ENCODE measurements around the gene ECHDC1. TPM values are rescaled to one million over a fixed set of nuclear protein-coding genes. Genes with fewer than 3 reads are reported as not detected.
A peak's percentile ranks its signal among the peaks of the same experiment; 100 is the strongest.

Gene ECHDC1
- total and polyA plus RNA-seq, 2 experiments from 2014 or later: 60.7 to 96.1 TPM

GRCh38 chr6:127301199-127301700, 42.2 kb downstream of the ECHDC1 start:
- 73% methylated on average over 6 of the region's 6 CpGs for WGBS (ENCODE audit: low lambda C conversion rate, missing lambda C conversion rate)
- Histone ChIP-seq H4K20me1 (ENCODE audit: insufficient read depth, poor library complexity, severe bottlenecking) (no peaks in the 10 kb centered on the region), H3K36me3 (replicated peaks; ENCODE audit: insufficient read depth, low read depth) (no peaks in the 10 kb centered on the region), H3K27me3 (no peaks in the 10 kb centered on the region), H3K27ac (no peak overlapping the region), H3K9me3 (ENCODE audit: low read depth) (no peaks in the 10 kb centered on the region), H3K79me2 (peaks cover 20% of the 10 kb centered on the region), H3K9me2 (replicated peaks; ENCODE audit: insufficient read depth) (no peaks in the 10 kb centered on the region), H3K4me3 (no peak overlapping the region), H3K4me1 (ENCODE audit: insufficient read depth) (peaks cover 11% of the 10 kb centered on the region), H3K4me2 (no peak overlapping the region), H2AFZ (no peak overlapping the region)
- no peak for DNase-seq (ENCODE audit: low spot score)
- TF ChIP-seq CTCF (IDR thresholded peaks at IDR 0.05; ENCODE audit: poor library complexity) (no peak), EZH2 (IDR thresholded peaks at IDR 0.05; ENCODE audit: borderline replicate concordance) (no peak), EZH2phosphoT487 (IDR thresholded peaks at IDR 0.05; ENCODE audit: low read depth, severe bottlenecking, unreplicated experiment) (no peak)

DNA sequence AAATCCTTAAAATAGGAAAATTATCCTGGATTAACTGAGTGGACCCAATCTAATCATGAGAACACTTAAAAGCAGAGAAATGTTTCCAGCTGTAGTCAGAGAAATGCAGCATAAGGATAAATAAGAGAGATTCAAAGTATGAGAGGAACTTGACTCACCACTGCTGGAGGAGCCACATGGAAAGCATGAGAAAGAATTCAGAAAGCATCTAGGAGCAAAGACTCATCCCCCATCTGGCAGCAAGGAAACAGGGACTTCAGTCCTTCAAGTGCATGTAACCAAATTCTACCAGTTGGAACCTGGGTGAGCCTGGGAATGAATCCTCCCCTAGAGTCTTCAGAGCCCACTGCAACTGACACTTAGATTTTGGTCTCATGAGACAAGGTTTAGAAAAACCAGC, 43.0 kb downstream of the ECHDC1 start:
- peaks cover 18% of the 10 kb centered on the region for H3K79me2 ChIP-seq
- peak overlapping the region; percentile 11 for H3K27ac ChIP-seq
- TF ChIP-seq EZH2phosphoT487 (IDR thresholded peaks at IDR 0.05; ENCODE audit: low read depth, severe bottlenecking, unreplicated experiment) (no peak), EZH2 (IDR thresholded peaks at IDR 0.05; ENCODE audit: borderline replicate concordance) (no peak), CTCF (IDR thresholded peaks at IDR 0.05; ENCODE audit: poor library complexity) (no peak)
- no peak overlapping the region for H2AFZ ChIP-seq
- DNase-seq (ENCODE audit: low spot score): peak; percentile 22
- no peaks in the 10 kb centered on the region for H3K9me3 ChIP-seq (ENCODE audit: low read depth)
- no peaks in the 10 kb centered on the region for H4K20me1 ChIP-seq (ENCODE audit: insufficient read depth, poor library complexity, severe bottlenecking)
- H3K27me3 ChIP-seq: no peaks in the 10 kb centered on the region
- no peak overlapping the region for H3K4me2 ChIP-seq
- H3K4me3 ChIP-seq: no peak overlapping the region
- H3K36me3 ChIP-seq (replicated peaks; ENCODE audit: insufficient read depth, low read depth): no peaks in the 10 kb centered on the region
- no peaks in the 10 kb centered on the region for H3K9me2 ChIP-seq (replicated peaks; ENCODE audit: insufficient read depth)
- peaks cover 11% of the 10 kb centered on the region for H3K4me1 ChIP-seq (ENCODE audit: insufficient read depth)

GRCh38 chr6:127299522-127300240, 43.7 kb downstream of the ECHDC1 start:
- H3K9me2 ChIP-seq (replicated peaks; ENCODE audit: insufficient read depth): no peaks in the 10 kb centered on the region
- no peaks in the 10 kb centered on the region for H3K9me3 ChIP-seq (ENCODE audit: low read depth)
- peaks cover 11% of the 10 kb centered on the region for H3K4me1 ChIP-seq (ENCODE audit: insufficient read depth)
- DNase-seq (ENCODE audit: low spot score): no peak
- no peaks in the 10 kb centered on the region for H3K27me3 ChIP-seq
- no peaks in the 10 kb centered on the region for H3K36me3 ChIP-seq (replicated peaks; ENCODE audit: insufficient read depth, low read depth)
- H3K4me3 ChIP-seq: no peak overlapping the region
- H3K4me2 ChIP-seq: no peak overlapping the region
- 81% methylated on average over 4 of the region's 4 CpGs for WGBS (ENCODE audit: low lambda C conversion rate, missing lambda C conversion rate)
- H3K79me2 ChIP-seq: peaks cover 23% of the 10 kb centered on the region
- TF ChIP-seq EZH2 (IDR thresholded peaks at IDR 0.05; ENCODE audit: borderline replicate concordance) (no peak), CTCF (IDR thresholded peaks at IDR 0.05; ENCODE audit: poor library complexity) (no peak), EZH2phosphoT487 (IDR thresholded peaks at IDR 0.05; ENCODE audit: low read depth, severe bottlenecking, unreplicated experiment) (no peak)
- no peak overlapping the region for H2AFZ ChIP-seq
- peak overlapping the region; percentile 11 for H3K27ac ChIP-seq
- no peaks in the 10 kb centered on the region for H4K20me1 ChIP-seq (ENCODE audit: insufficient read depth, poor library complexity, severe bottlenecking)

Data from hepatocyte (in vitro differentiated cells).